ENCODE data around the gene EIPR1. TPM values are rescaled to one million over a fixed set of nuclear protein-coding genes. Genes with fewer than 3 reads are reported as not detected.

Gene EIPR1
- total RNA-seq, 1 donor from 2014 or later, result 27.8 TPM

DNA sequence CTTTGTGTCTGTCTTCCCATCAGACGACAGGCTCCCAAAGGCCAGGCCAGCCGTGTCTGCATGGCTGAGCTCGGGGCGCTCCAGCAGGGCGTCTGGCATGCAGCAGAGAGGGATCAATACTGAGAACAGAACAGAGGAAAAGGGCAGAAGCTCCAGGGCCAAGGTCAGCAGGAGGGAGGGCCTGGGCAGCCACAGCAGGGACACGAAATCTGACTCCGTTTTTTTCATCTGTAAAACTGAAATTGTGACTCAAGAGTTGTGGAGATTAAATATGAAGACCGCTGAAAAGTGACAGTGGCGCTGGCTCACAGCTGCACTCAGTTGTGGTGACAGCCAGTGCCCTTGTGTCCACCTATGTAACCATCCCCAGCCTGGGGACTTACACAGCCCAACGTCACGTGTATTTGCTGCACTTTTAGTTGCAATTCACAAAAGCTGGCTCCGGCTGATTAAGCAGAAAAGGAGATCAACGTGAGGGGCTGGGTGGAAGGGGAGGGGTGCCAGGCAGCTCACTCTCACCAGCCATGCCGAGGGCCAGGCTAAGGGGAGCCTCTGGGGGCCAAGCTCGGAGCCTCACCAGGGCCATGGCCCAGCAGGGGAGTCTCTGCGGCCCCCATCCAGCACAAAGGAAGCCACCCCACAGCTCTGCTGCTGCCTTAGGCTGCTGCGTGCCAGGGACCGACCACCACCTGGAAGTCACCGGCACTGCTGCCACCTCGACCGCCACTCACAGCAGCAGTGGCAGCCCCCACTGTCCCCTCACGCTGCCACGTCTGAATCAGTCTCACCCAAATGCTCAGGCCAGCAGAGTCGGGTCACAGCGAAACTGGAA is 74.7 kb downstream of the EIPR1 start:
- Histone ChIP-seq H4K20me1 (ENCODE audit: insufficient read depth, low read length) (peaks cover 10% of the 10 kb centered on the region), H3K9me3 (ENCODE audit: insufficient read depth, low read depth, low read length) (no peaks in the 10 kb centered on the region), H2AFZ (ENCODE audit: low read depth, low read length) (peak overlapping the region; percentile 79), H3K79me2 (ENCODE audit: insufficient read depth, low read length) (peaks cover 4% of the 10 kb centered on the region), H3K4me1 (ENCODE audit: insufficient read depth, low read length) (peaks cover 4% of the 10 kb centered on the region), H3K27me3 (ENCODE audit: insufficient read depth, low read length) (no peaks in the 10 kb centered on the region), H3K27ac (ENCODE audit: low read depth, low read length) (peak overlapping the region; percentile 36), H3K4me2 (ENCODE audit: low read length) (peak overlapping the region; percentile 83), H3K9ac (ENCODE audit: low read length) (peak overlapping the region; percentile 68), H3K4me3 (ENCODE audit: insufficient read depth, low read depth, low read length) (no peak overlapping the region), H3K36me3 (ENCODE audit: insufficient read depth, low read length) (no peaks in the 10 kb centered on the region)
- FAIRE-seq (no peak), DNase-seq (ENCODE audit: low read depth) (no peak)
- Mint-ChIP-seq H3K36me3 (ENCODE audit: low read depth, unreplicated experiment) (peaks cover 4% of the 10 kb centered on the region), H3K4me1 (ENCODE audit: low read depth, unreplicated experiment) (peaks cover 19% of the 10 kb centered on the region), H3K9me3 (ENCODE audit: unreplicated experiment) (no peaks in the 10 kb centered on the region), H3K27me3 (ENCODE audit: low read depth, unreplicated experiment) (no peaks in the 10 kb centered on the region), H3K27ac (ENCODE audit: unreplicated experiment) (peak overlapping the region; percentile 12), H3K4me3 (ENCODE audit: unreplicated experiment) (peak overlapping the region; percentile 28)
- no peak for TF ChIP-seq EZH2 (IDR thresholded peaks at IDR 0.05; ENCODE audit: insufficient read depth, low read length)
- TF ChIP-seq, protein P1, sequence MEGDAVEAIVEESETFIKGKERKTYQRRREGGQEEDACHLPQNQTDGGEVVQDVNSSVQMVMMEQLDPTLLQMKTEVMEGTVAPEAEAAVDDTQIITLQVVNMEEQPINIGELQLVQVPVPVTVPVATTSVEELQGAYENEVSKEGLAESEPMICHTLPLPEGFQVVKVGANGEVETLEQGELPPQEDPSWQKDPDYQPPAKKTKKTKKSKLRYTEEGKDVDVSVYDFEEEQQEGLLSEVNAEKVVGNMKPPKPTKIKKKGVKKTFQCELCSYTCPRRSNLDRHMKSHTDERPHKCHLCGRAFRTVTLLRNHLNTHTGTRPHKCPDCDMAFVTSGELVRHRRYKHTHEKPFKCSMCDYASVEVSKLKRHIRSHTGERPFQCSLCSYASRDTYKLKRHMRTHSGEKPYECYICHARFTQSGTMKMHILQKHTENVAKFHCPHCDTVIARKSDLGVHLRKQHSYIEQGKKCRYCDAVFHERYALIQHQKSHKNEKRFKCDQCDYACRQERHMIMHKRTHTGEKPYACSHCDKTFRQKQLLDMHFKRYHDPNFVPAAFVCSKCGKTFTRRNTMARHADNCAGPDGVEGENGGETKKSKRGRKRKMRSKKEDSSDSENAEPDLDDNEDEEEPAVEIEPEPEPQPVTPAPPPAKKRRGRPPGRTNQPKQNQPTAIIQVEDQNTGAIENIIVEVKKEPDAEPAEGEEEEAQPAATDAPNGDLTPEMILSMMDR (IDR thresholded peaks at IDR 0.05; ENCODE audit: insufficient read depth, low read depth, low read length), result no peak

DNA sequence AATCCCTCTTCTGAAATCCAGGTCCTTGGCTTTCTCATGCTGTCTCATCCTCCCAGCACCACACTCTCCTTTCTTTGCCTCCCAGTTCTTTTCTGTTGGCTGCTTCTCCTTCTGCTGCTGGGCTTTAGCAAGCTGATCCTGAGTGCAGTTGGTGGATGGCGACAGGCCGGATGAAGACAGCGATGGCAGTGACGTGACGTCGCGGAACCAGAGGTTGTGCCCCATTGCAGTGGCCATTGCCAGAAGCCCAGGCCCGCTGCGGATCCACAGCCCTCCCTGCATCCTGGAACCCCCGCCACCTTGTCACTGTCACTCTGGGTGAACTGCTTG is 75.2 kb downstream of the EIPR1 start:
- H3K27ac Mint-ChIP-seq (ENCODE audit: unreplicated experiment), result no peak overlapping the region
- TF ChIP-seq EZH2 (IDR thresholded peaks at IDR 0.05; ENCODE audit: insufficient read depth, low read length), result no peak
- TF ChIP-seq, protein P1 (IDR thresholded peaks at IDR 0.05; ENCODE audit: insufficient read depth, low read depth, low read length), result no peak

DNA sequence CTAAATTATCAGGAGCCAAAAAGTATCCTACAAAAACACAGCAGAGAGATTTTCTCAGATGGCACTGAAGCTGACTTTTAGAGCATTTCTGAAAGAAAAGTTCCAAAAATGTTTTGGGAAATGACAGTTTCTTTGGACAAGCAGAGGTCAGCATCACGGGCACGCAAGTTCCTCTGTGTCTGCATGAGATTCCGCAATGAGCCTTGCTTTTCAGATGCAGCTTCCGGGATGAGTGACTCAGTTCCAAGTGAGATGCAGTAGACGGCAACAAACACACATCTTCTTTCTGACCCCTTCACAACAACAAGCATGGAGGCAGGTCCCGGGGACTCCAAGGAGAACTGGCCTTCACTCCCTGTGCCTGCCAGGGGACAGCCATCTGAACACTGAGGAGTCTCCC is 76.6 kb downstream of the EIPR1 start:
- no peak overlapping the region for H3K4me2 ChIP-seq (ENCODE audit: low read length)
- no peaks in the 10 kb centered on the region for H3K27me3 ChIP-seq (ENCODE audit: insufficient read depth, low read length)
- DNase-seq (ENCODE audit: low read depth) (no peak), FAIRE-seq (no peak)
- peaks cover 4% of the 10 kb centered on the region for H3K36me3 Mint-ChIP-seq (ENCODE audit: low read depth, unreplicated experiment)
- H2AFZ ChIP-seq (ENCODE audit: low read depth, low read length), result no peak overlapping the region
- H3K9me3 Mint-ChIP-seq (ENCODE audit: unreplicated experiment), result no peaks in the 10 kb centered on the region
- no peak overlapping the region for H3K4me3 Mint-ChIP-seq (ENCODE audit: unreplicated experiment)
- H3K36me3 ChIP-seq (ENCODE audit: insufficient read depth, low read length), result no peaks in the 10 kb centered on the region
- H3K27me3 Mint-ChIP-seq (ENCODE audit: low read depth, unreplicated experiment), result no peaks in the 10 kb centered on the region
- peaks cover 4% of the 10 kb centered on the region for H3K79me2 ChIP-seq (ENCODE audit: insufficient read depth, low read length)
- H3K27ac Mint-ChIP-seq (ENCODE audit: unreplicated experiment), result no peak overlapping the region
- H3K27ac ChIP-seq (ENCODE audit: low read depth, low read length), result no peak overlapping the region
- no peak overlapping the region for H3K4me3 ChIP-seq (ENCODE audit: insufficient read depth, low read depth, low read length)
- peaks cover 4% of the 10 kb centered on the region for H3K4me1 ChIP-seq (ENCODE audit: insufficient read depth, low read length)
- TF ChIP-seq, protein P1 (IDR thresholded peaks at IDR 0.05; ENCODE audit: insufficient read depth, low read depth, low read length), result no peak
- TF ChIP-seq EZH2 (IDR thresholded peaks at IDR 0.05; ENCODE audit: insufficient read depth, low read length), result no peak
- H3K9me3 ChIP-seq (ENCODE audit: insufficient read depth, low read depth, low read length), result no peaks in the 10 kb centered on the region
- H3K4me1 Mint-ChIP-seq (ENCODE audit: low read depth, unreplicated experiment), result peaks cover 18% of the 10 kb centered on the region
- peaks cover 19% of the 10 kb centered on the region for H4K20me1 ChIP-seq (ENCODE audit: insufficient read depth, low read length)
- H3K9ac ChIP-seq (ENCODE audit: low read length), result no peak overlapping the region

More for the DNA sequence above, 75.2 kb downstream of the EIPR1 start:
- peaks cover 4% of the 10 kb centered on the region for H3K79me2 ChIP-seq (ENCODE audit: insufficient read depth, low read length)
- peaks cover 4% of the 10 kb centered on the region for H3K36me3 Mint-ChIP-seq (ENCODE audit: low read depth, unreplicated experiment)
- no peak overlapping the region for H2AFZ ChIP-seq (ENCODE audit: low read depth, low read length)
- H3K9me3 ChIP-seq (ENCODE audit: insufficient read depth, low read depth, low read length), result no peaks in the 10 kb centered on the region
- no peaks in the 10 kb centered on the region for H3K27me3 Mint-ChIP-seq (ENCODE audit: low read depth, unreplicated experiment)
- H3K4me3 Mint-ChIP-seq (ENCODE audit: unreplicated experiment), result no peak overlapping the region
- H3K36me3 ChIP-seq (ENCODE audit: insufficient read depth, low read length), result no peaks in the 10 kb centered on the region
- no peak overlapping the region for H3K9ac ChIP-seq (ENCODE audit: low read length)
- peaks cover 4% of the 10 kb centered on the region for H3K4me1 ChIP-seq (ENCODE audit: insufficient read depth, low read length)
- DNase-seq (ENCODE audit: low read depth), result no peak
- peaks cover 18% of the 10 kb centered on the region for H3K4me1 Mint-ChIP-seq (ENCODE audit: low read depth, unreplicated experiment)
- H3K4me3 ChIP-seq (ENCODE audit: insufficient read depth, low read depth, low read length), result no peak overlapping the region
- no peak overlapping the region for H3K27ac ChIP-seq (ENCODE audit: low read depth, low read length)
- no peaks in the 10 kb centered on the region for H3K27me3 ChIP-seq (ENCODE audit: insufficient read depth, low read length)
- no peak overlapping the region for H3K4me2 ChIP-seq (ENCODE audit: low read length)
- H3K9me3 Mint-ChIP-seq (ENCODE audit: unreplicated experiment), result no peaks in the 10 kb centered on the region
- peaks cover 8% of the 10 kb centered on the region for H4K20me1 ChIP-seq (ENCODE audit: insufficient read depth, low read length)
- no peak for FAIRE-seq
